ENCODE measurements around the gene NELL2.

NELL2 gene

GRCh38 chr12:44819884-44820283 is 56.2 kb downstream of the NELL2 start:
- no peak for TF ChIP-seq CTCF (IDR thresholded peaks at IDR 0.05; ENCODE audit: insufficient read depth, low read depth, low read length, missing control alignments)
- no peak for DNase-seq (ENCODE audit: low read depth)
- H3K4me3 ChIP-seq (ENCODE audit: low read depth, low read length) = no peak overlapping the region

GRCh38 chr12:44817687-44818086 is 58.4 kb downstream of the NELL2 start:
- TF ChIP-seq CTCF (IDR thresholded peaks at IDR 0.05; ENCODE audit: insufficient read depth, low read depth, low read length, missing control alignments) = no peak
- DNase-seq (ENCODE audit: low read depth) = no peak
- H3K4me3 ChIP-seq (ENCODE audit: low read depth, low read length) = no peak overlapping the region

GRCh38 chr12:44816446-44817017 is 59.6 kb downstream of the NELL2 start:
- DNase-seq (ENCODE audit: low read depth) = no peak
- TF ChIP-seq CTCF (IDR thresholded peaks at IDR 0.05; ENCODE audit: insufficient read depth, low read depth, low read length, missing control alignments) = no peak
- H3K4me3 ChIP-seq (ENCODE audit: low read depth, low read length) = no peak overlapping the region

- no peak overlapping the region for H3K4me3 ChIP-seq (ENCODE audit: low read depth, low read length)
- DNase-seq (ENCODE audit: low read depth) = peak; percentile 59
- peak; percentile 38 for TF ChIP-seq CTCF (IDR thresholded peaks at IDR 0.05; ENCODE audit: insufficient read depth, low read depth, low read length, missing control alignments)
These were observed 64.1 kb downstream of the NELL2 start for GRCh38 chr12:44812062-44812461.

- H3K4me3 ChIP-seq (ENCODE audit: low read depth, low read length) = no peak overlapping the region
- no peak for TF ChIP-seq CTCF (IDR thresholded peaks at IDR 0.05; ENCODE audit: insufficient read depth, low read depth, low read length, missing control alignments)
- no peak for DNase-seq (ENCODE audit: low read depth)
These were observed 72.0 kb downstream of the NELL2 start for GRCh38 chr12:44804068-44804467.

- TF ChIP-seq CTCF (IDR thresholded peaks at IDR 0.05; ENCODE audit: insufficient read depth, low read depth, low read length, missing control alignments) = no peak
- no peak for DNase-seq (ENCODE audit: low read depth)
- H3K4me3 ChIP-seq (ENCODE audit: low read depth, low read length) = no peak overlapping the region
These were observed 80.1 kb downstream of the NELL2 start for GRCh38 chr12:44795970-44796369.

- TF ChIP-seq CTCF (IDR thresholded peaks at IDR 0.05; ENCODE audit: insufficient read depth, low read depth, low read length, missing control alignments) = no peak
- DNase-seq (ENCODE audit: low read depth) = no peak
- H3K4me3 ChIP-seq (ENCODE audit: low read depth, low read length) = no peak overlapping the region
These were observed 87.4 kb downstream of the NELL2 start for GRCh38 chr12:44788731-44789130.
